GM19328 (cell line): ENCODE data around the gene CLIC4.
"Not testable (repeated sequence)": the region's sequence is repeated elsewhere in the genome, so short reads cannot be mapped to it uniquely, and the experiment has no call there.

Experiments
- ATAC-seq: cut with Tn5 transposase; IDR thresholded peaks from one replicate; pipeline ENCODE4 v1.9.1; 2021; ENCODE audit warnings: mild to moderate bottlenecking, moderate library complexity; ENCODE audit not compliant: unreplicated experiment

Gene CLIC4

GRCh38 chr1:24769656-24770651 lies 24.7 kb downstream of the CLIC4 start:
- ATAC-seq: no peak

- no peak for ATAC-seq
Measured at GRCh38 chr1:24770881-24771280, 25.6 kb downstream of the CLIC4 start.

GRCh38 chr1:24771574-24771973 lies 26.3 kb downstream of the CLIC4 start:
- no peak for ATAC-seq

- no peak for ATAC-seq
Measured at GRCh38 chr1:24773618-24774017, 28.4 kb downstream of the CLIC4 start.

GRCh38 chr1:24775348-24775747 lies 30.1 kb downstream of the CLIC4 start:
- ATAC-seq: no peak

- ATAC-seq: no peak
Measured at GRCh38 chr1:24775916-24776315, 30.7 kb downstream of the CLIC4 start.

- ATAC-seq: no peak
Measured at GRCh38 chr1:24776821-24777220, 31.6 kb downstream of the CLIC4 start.

GRCh38 chr1:24778141-24778540 lies 32.9 kb downstream of the CLIC4 start:
- ATAC-seq: no peak

GRCh38 chr1:24779199-24779598 lies 34.0 kb downstream of the CLIC4 start:
- not testable (repeated sequence) for ATAC-seq

- no peak for ATAC-seq
Measured at GRCh38 chr1:24779689-24780464, 34.6 kb downstream of the CLIC4 start.

GRCh38 chr1:24780626-24781025 lies 35.4 kb downstream of the CLIC4 start:
- ATAC-seq: not testable (repeated sequence)

GRCh38 chr1:24782689-24783088 lies 37.4 kb downstream of the CLIC4 start:
- no peak for ATAC-seq

GRCh38 chr1:24783713-24784112 lies 38.5 kb downstream of the CLIC4 start:
- no peak for ATAC-seq

- no peak for ATAC-seq
Measured at GRCh38 chr1:24786191-24786590, 40.9 kb downstream of the CLIC4 start.

GRCh38 chr1:24790490-24790889 lies 45.2 kb downstream of the CLIC4 start:
- ATAC-seq: no peak

- no peak for ATAC-seq
Measured at GRCh38 chr1:24793447-24794129, 48.3 kb downstream of the CLIC4 start.

- not testable (repeated sequence) for ATAC-seq
Measured at GRCh38 chr1:24794130-24794502, 48.9 kb downstream of the CLIC4 start.

- no peak for ATAC-seq
Measured at GRCh38 chr1:24795236-24795635, 50.0 kb downstream of the CLIC4 start.

GRCh38 chr1:24796524-24796923 lies 51.3 kb downstream of the CLIC4 start:
- ATAC-seq: no peak

GRCh38 chr1:24799242-24799641 lies 54.0 kb downstream of the CLIC4 start:
- not testable (repeated sequence) for ATAC-seq

GRCh38 chr1:24801176-24801575 lies 55.9 kb downstream of the CLIC4 start:
- ATAC-seq: no peak
